Activated CD8-positive, alpha-beta memory T cell treated with anti-CD3 and anti-CD28 coated beads, Interleukin-2, amount 50 U/mL, for 1 hour (primary cell): ENCODE data around the gene CFLAR.
"Not testable (repeated sequence)": the region's sequence is repeated elsewhere in the genome, so short reads cannot be mapped to it uniquely, and the experiment has no call there.

Experiments used
- DNase-seq: peaks from one replicate; pipeline ENCODE4 v3.0.0-alpha.2; 2020; ENCODE audit errors: extremely low read depth

Gene CFLAR

GRCh38 chr2:201149064-201149820 is 33.3 kb downstream of the CFLAR start:
- no peak for DNase-seq

- not testable (repeated sequence) for DNase-seq
Measured at GRCh38 chr2:201149821-201150165, 33.8 kb downstream of the CFLAR start.

- DNase-seq: no peak
Measured at GRCh38 chr2:201150454-201151020, 34.6 kb downstream of the CFLAR start.

- DNase-seq: no peak
Measured at GRCh38 chr2:201151127-201151981, 35.4 kb downstream of the CFLAR start.

GRCh38 chr2:201152517-201152916 is 36.6 kb downstream of the CFLAR start:
- DNase-seq: no peak

GRCh38 chr2:201152999-201153815 is 37.2 kb downstream of the CFLAR start:
- no peak for DNase-seq

- DNase-seq: no peak
Measured at GRCh38 chr2:201154615-201155399, 38.8 kb downstream of the CFLAR start.

- DNase-seq: no peak
Measured at GRCh38 chr2:201156036-201156435, 40.1 kb downstream of the CFLAR start.

GRCh38 chr2:201156640-201157039 is 40.7 kb downstream of the CFLAR start:
- DNase-seq: no peak

GRCh38 chr2:201157694-201158093 is 41.7 kb downstream of the CFLAR start:
- no peak for DNase-seq

- DNase-seq: peak; percentile 25
Measured at GRCh38 chr2:201158111-201158929, 42.4 kb downstream of the CFLAR start.

- DNase-seq: no peak
Measured at GRCh38 chr2:201164166-201164565, 48.2 kb downstream of the CFLAR start.

GRCh38 chr2:201167546-201167945 is 51.6 kb downstream of the CFLAR start:
- DNase-seq: no peak

- not testable (repeated sequence) for DNase-seq
Measured at GRCh38 chr2:201168496-201168895, 52.5 kb downstream of the CFLAR start.

- no peak for DNase-seq
Measured at GRCh38 chr2:201171259-201171814, 55.4 kb downstream of the CFLAR start.

- DNase-seq: no peak
Measured at GRCh38 chr2:201172279-201172678, 56.3 kb downstream of the CFLAR start.

GRCh38 chr2:201174687-201175086 is 58.7 kb downstream of the CFLAR start:
- DNase-seq: no peak

GRCh38 chr2:201176081-201176481 is 60.1 kb downstream of the CFLAR start:
- DNase-seq: no peak

GRCh38 chr2:201180010-201180409 is 64.0 kb downstream of the CFLAR start:
- DNase-seq: no peak
